H9 (cell line): ENCODE measurements around the gene ZNF562. TPM values are rescaled to one million over a fixed set of nuclear protein-coding genes. Genes with fewer than 3 reads are reported as not detected.
"Not testable (repeated sequence)": the region's sequence is repeated elsewhere in the genome, so short reads cannot be mapped to it uniquely, and the experiment has no call there.

Source experiments
- DNase-seq: peaks from one replicate; pipeline ENCODE4 v3.0.0-alpha.2; 2017
- H2AFZ ChIP-seq: one replicate; pipeline ENCODE4 v1.6.1; 2013; ENCODE audit warnings: mild to moderate bottlenecking, low read length, control low read depth, moderate library complexity
- H2AK5ac ChIP-seq: 2 replicates; pipeline ENCODE4 v1.6.1; 2013; ENCODE audit warnings: low read length, control low read depth, mixed read lengths; ENCODE audit not compliant: insufficient read length
- H2BK120ac ChIP-seq: one replicate; pipeline ENCODE4 v1.6.1; 2013; ENCODE audit warnings: low read depth, mild to moderate bottlenecking, low read length, control low read depth, inconsistent platforms; ENCODE audit not compliant: poor library complexity, severe bottlenecking
- H2BK12ac ChIP-seq: 2 replicates; pipeline ENCODE4 v1.6.1; 2013; ENCODE audit warnings: low read length, control low read depth, mixed read lengths, low read depth; ENCODE audit not compliant: insufficient read length
- H2BK15ac ChIP-seq: 2 replicates; pipeline ENCODE4 v1.6.1; 2013; ENCODE audit warnings: low read depth, low read length, control low read depth
- H2BK20ac ChIP-seq: one replicate; pipeline ENCODE4 v1.6.1; 2013; ENCODE audit warnings: low read depth, mild to moderate bottlenecking, low read length, control low read depth, inconsistent platforms; ENCODE audit not compliant: poor library complexity, severe bottlenecking
- H2BK5ac ChIP-seq: 2 replicates; pipeline ENCODE4 v1.6.1; 2013; ENCODE audit warnings: low read length, control low read depth, mixed read lengths; ENCODE audit not compliant: insufficient read length
- H3K14ac ChIP-seq: 2 replicates; pipeline ENCODE4 v1.6.1; 2013; ENCODE audit warnings: low read length, control low read depth; ENCODE audit not compliant: insufficient read depth
- H3K18ac ChIP-seq: 2 replicates; pipeline ENCODE4 v1.6.1; 2013; ENCODE audit warnings: low read depth, mild to moderate bottlenecking, mixed read lengths, low read length, control low read depth; ENCODE audit not compliant: insufficient read length
- H3K23ac ChIP-seq: 2 replicates; pipeline ENCODE4 v1.6.1; 2013; ENCODE audit warnings: low read length, control low read depth, mixed read lengths, low read depth; ENCODE audit not compliant: insufficient read length
- H3K23me2 ChIP-seq: 2 replicates; pipeline ENCODE4 v1.6.1; 2013; ENCODE audit warnings: low read depth, mild to moderate bottlenecking, mixed read lengths, low read length, control low read depth; ENCODE audit not compliant: insufficient read length, poor library complexity, severe bottlenecking
- H3K27ac ChIP-seq: 2 replicates; pipeline ENCODE4 v1.5.1; 2013; ENCODE audit warnings: low read length, control low read depth, mixed read lengths, low read depth; ENCODE audit not compliant: insufficient read length
- H3K27me3 ChIP-seq: 2 replicates; pipeline ENCODE4 v1.6.1; 2013; ENCODE audit warnings: low read length, control low read depth, inconsistent platforms; ENCODE audit not compliant: insufficient read depth
- H3K4ac ChIP-seq: 2 replicates; pipeline ENCODE4 v1.6.1; 2013; ENCODE audit warnings: low read depth, mild to moderate bottlenecking, control low read depth, inconsistent platforms, low read length, moderate library complexity
- H3K4me1 ChIP-seq: 2 replicates; pipeline ENCODE4 v1.6.1; 2013; ENCODE audit warnings: low read length, control low read depth, inconsistent platforms; ENCODE audit not compliant: insufficient read depth
- H3K4me2 ChIP-seq: 2 replicates; pipeline ENCODE4 v1.6.1; 2013; ENCODE audit warnings: low read length, control low read depth, mixed read lengths; ENCODE audit not compliant: insufficient read length, insufficient read depth
- H3K56ac ChIP-seq: 2 replicates; pipeline ENCODE4 v1.6.1; 2013; ENCODE audit warnings: low read depth, mild to moderate bottlenecking, mixed read lengths, low read length, control low read depth; ENCODE audit not compliant: insufficient read length
- H3K79me1 ChIP-seq: 2 replicates; pipeline ENCODE4 v1.6.1; 2013; ENCODE audit warnings: low read depth, mild to moderate bottlenecking, moderate library complexity, low read length, control low read depth, inconsistent platforms; ENCODE audit not compliant: insufficient read depth, poor library complexity, severe bottlenecking
- H3K79me2 ChIP-seq: 2 replicates; pipeline ENCODE4 v1.6.1; 2013; ENCODE audit warnings: low read length, control low read depth, inconsistent platforms; ENCODE audit not compliant: insufficient read depth
- H3K9ac ChIP-seq: 2 replicates; pipeline ENCODE4 v1.6.1; 2013; ENCODE audit warnings: low read length, control low read depth, mixed read lengths; ENCODE audit not compliant: insufficient read length; ENCODE audit errors: extremely low read depth
- H3K9me3 ChIP-seq: one replicate; pipeline ENCODE4 v1.6.1; 2013; ENCODE audit warnings: low read depth, low read length, inconsistent platforms; ENCODE audit not compliant: control insufficient read depth
- H3T11ph ChIP-seq: one replicate; pipeline ENCODE4 v1.6.1; 2013; ENCODE audit warnings: mild to moderate bottlenecking, low read length, control low read depth, inconsistent platforms
- H4K20me1 ChIP-seq: one replicate; pipeline ENCODE4 v1.6.1; 2013; ENCODE audit not compliant: control insufficient read depth, insufficient read length, insufficient read depth
- H4K5ac ChIP-seq: 2 replicates; pipeline ENCODE4 v1.6.1; 2013; ENCODE audit warnings: low read depth, mild to moderate bottlenecking, mixed read lengths, low read length, control low read depth; ENCODE audit not compliant: insufficient read length
- H4K8ac ChIP-seq: replicated peaks from 2 replicates; pipeline ENCODE4 v1.6.1; 2013; ENCODE audit warnings: low read length, control low read depth, mixed read lengths, low read depth; ENCODE audit not compliant: insufficient read length
- H4K91ac ChIP-seq: 2 replicates; pipeline ENCODE4 v1.6.1; 2013; ENCODE audit warnings: low read depth, mild to moderate bottlenecking, moderate library complexity, mixed read lengths, low read length, control low read depth; ENCODE audit not compliant: insufficient read length
- H3K27ac Mint-ChIP-seq, 3 experiments: 2 replicates in 2 of 3; 3 replicates in 1 of 3; pipeline ENCODE4 v1.8.0; 2020 to 2021; ENCODE audit warnings: mixed read lengths in 3 of 3, mild to moderate bottlenecking in 1 of 3, moderate library complexity in 1 of 3
- H3K27me3 Mint-ChIP-seq: 2 replicates; pipeline ENCODE4 v1.8.0; 2021; ENCODE audit warnings: low read depth, mild to moderate bottlenecking, moderate library complexity, mixed read lengths
- H3K36me3 Mint-ChIP-seq, 3 experiments: 2 replicates in 2 of 3; 3 replicates in 1 of 3; pipeline ENCODE4 v1.8.0; 2020 to 2021; ENCODE audit warnings: low read depth in 3 of 3, mixed read lengths in 3 of 3; ENCODE audit not compliant: insufficient read depth in 1 of 3
- H3K4me1 Mint-ChIP-seq, 2 experiments: 2 replicates each; pipeline ENCODE4 v1.8.0; 2020; ENCODE audit warnings: mixed read lengths in 2 of 2
- H3K4me3 Mint-ChIP-seq, 2 experiments: 2 replicates in 1 of 2; 3 replicates in 1 of 2; pipeline ENCODE4 v1.8.0; 2020 to 2021; ENCODE audit warnings: mild to moderate bottlenecking in 2 of 2, mixed read lengths in 2 of 2, moderate library complexity in 1 of 2
- H3K9me3 Mint-ChIP-seq, 2 experiments: 2 replicates in 1 of 2; 3 replicates in 1 of 2; pipeline ENCODE4 v1.8.0; 2020; ENCODE audit warnings: mild to moderate bottlenecking in 2 of 2, mixed read lengths in 2 of 2, moderate library complexity in 1 of 2
- CTCF ChIP-seq: fragments of 200-600 bp; sonication (generic); conservative IDR thresholded peaks from 3 replicates; pipeline ENCODE4 v1.8.0; 2021; ENCODE audit warnings: antibody characterized with exemption, mild to moderate bottlenecking
- WGBS: extraction: QIAGEN DNeasy Blood & Tissue Kit; methylation state at CpG from one replicate; pipeline ENCODE4 v1.1.7; 2013; ENCODE audit warnings: missing lambda C conversion rate, low lambda C conversion rate, mixed read lengths; ENCODE audit not compliant: insufficient read length; ENCODE audit errors: extremely low coverage; 5-methylcytosine and 5-hydroxymethylcytosine counted together
- total RNA-seq: library from RNA; stranded (reverse); gene quantifications from 2 replicates; pipeline ENCODE4 v1.2.1, GENCODE V29; 2021

ZNF562 gene
- total RNA-seq, 1 experiment from 2014 or later: 15.7 TPM

GRCh38 chr19:9700229-9700981, 25.5 kb upstream of the ZNF562 start:
- H3K9me3 Mint-ChIP-seq: peaks cover 40 to 65% of the 10 kb centered on the region in 2 experiments
- Histone ChIP-seq H3T11ph (no peak overlapping the region), H3K4me1 (no peaks in the 10 kb centered on the region), H2AFZ (no peak overlapping the region), H3K79me2 (no peaks in the 10 kb centered on the region), H4K5ac (no peak overlapping the region), H3K23ac (no peak overlapping the region), H3K4ac (no peak overlapping the region), H2BK15ac (no peak overlapping the region), H3K14ac (no peak overlapping the region), H3K9ac (no peak overlapping the region), H3K79me1 (no peaks in the 10 kb centered on the region), H3K27ac (no peak overlapping the region), H4K91ac (no peak overlapping the region), H3K56ac (no peak overlapping the region), H2BK5ac (no peak overlapping the region), H2AK5ac (no peak overlapping the region), H4K20me1 (no peaks in the 10 kb centered on the region), H3K23me2 (no peaks in the 10 kb centered on the region), H2BK120ac (no peak overlapping the region), H3K27me3 (no peaks in the 10 kb centered on the region), H2BK12ac (no peak overlapping the region), H3K4me2 (no peak overlapping the region), H2BK20ac (no peak overlapping the region), H3K18ac (no peak overlapping the region), H3K9me3 (peaks cover 17% of the 10 kb centered on the region), H4K8ac (no peak overlapping the region)
- no peak overlapping the region for H3K4me3 Mint-ChIP-seq
- H3K4me1 Mint-ChIP-seq: peaks cover 7% of the 10 kb centered on the region in 2 experiments; a peak in 3 of 4 replicates
- no peak for TF ChIP-seq CTCF
- H3K27me3 Mint-ChIP-seq: peaks cover 5% of the 10 kb centered on the region; the same call in 1 of the 2 replicates
- peaks cover 0 to 7% (median 0%) of the 10 kb centered on the region in 3 experiments; a peak in 4 of 7 replicates for H3K36me3 Mint-ChIP-seq
- H3K27ac Mint-ChIP-seq: no peak overlapping the region
- DNase-seq: no peak
- WGBS: no CpG with 5 or more reads among the region's 22 CpGs

GRCh38 chr19:9690301-9690700, 15.4 kb upstream of the ZNF562 start:
- H3K36me3 Mint-ChIP-seq: peaks cover 0 to 14% (median 2%) of the 10 kb centered on the region in 3 experiments; a peak in 4 of 7 replicates
- H3K27ac ChIP-seq, H4K8ac ChIP-seq, H3K4ac ChIP-seq, H3K23ac ChIP-seq, H3T11ph ChIP-seq, H3K4me1 Mint-ChIP-seq, H4K91ac ChIP-seq, H4K20me1 ChIP-seq, H3K79me2 ChIP-seq, H2BK5ac ChIP-seq, H3K27me3 Mint-ChIP-seq, H3K4me3 Mint-ChIP-seq, H3K18ac ChIP-seq, H2AFZ ChIP-seq, H3K4me1 ChIP-seq, H3K56ac ChIP-seq, H3K9ac ChIP-seq, H2BK15ac ChIP-seq, H3K79me1 ChIP-seq, H3K4me2 ChIP-seq, H2AK5ac ChIP-seq, H3K27me3 ChIP-seq, H2BK120ac ChIP-seq, H4K5ac ChIP-seq, H3K23me2 ChIP-seq, DNase-seq, H2BK12ac ChIP-seq, H3K14ac ChIP-seq, H3K27ac Mint-ChIP-seq, H2BK20ac ChIP-seq: not testable (repeated sequence)
- H3K9me3 ChIP-seq: peaks cover 16% of the 10 kb centered on the region
- whole genome bisulfite sequencing: no CpG with 5 or more reads among the region's 4 CpGs
- peaks cover 51 to 64% of the 10 kb centered on the region in 2 experiments for H3K9me3 Mint-ChIP-seq
